Panc1 (cell line): ENCODE results near the gene NEUROD1. TPM values are rescaled to one million over a fixed set of nuclear protein-coding genes. Genes with fewer than 3 reads are reported as not detected.

Source experiments
- ATAC-seq: fragments of 200-7000 bp; cut with Tn5 transposase; 2 replicates; pipeline ENCODE4 v1.9.1; 2020; ENCODE audit warnings: mild to moderate bottlenecking, moderate library complexity
- Bru-seq: library from RNA; stranded (reverse); fragments of 400-500 nt; gene quantifications from one replicate; lab custom pipeline; 2021; lab: Mats Ljungman, UMichigan
- BruChase-seq, 2 experiments: library from RNA; stranded (reverse); fragments of 400-500 nt; gene quantifications; one replicate each; lab custom pipeline; 2021; lab: Mats Ljungman, UMichigan
- BruUV-seq: library from RNA; stranded (reverse); fragments of 400-500 nt; replicated peaks from 2 replicates; lab custom pipeline; 2021; lab: Mats Ljungman, UMichigan
- CTCF ChIA-PET: fragments of 300-600 bp; sonication (Branson Sonifier 250); formaldehyde crosslinking; loops from one replicate; lab custom pipeline; 2022; ENCODE audit warnings: antibody characterized with exemption; lab: Charles Lee
- POLR2A ChIA-PET: fragments of 300-600 bp; sonication (Branson Sonifier 250); formaldehyde crosslinking; loops from one replicate; lab custom pipeline; 2022; ENCODE audit warnings: antibody characterized with exemption; lab: Charles Lee
- DNase-seq: peaks from one replicate; pipeline ENCODE4 v3.0.0-alpha.2; 2010; ENCODE audit warnings: low read depth, low spot score
- H3K27ac ChIP-seq: 2 replicates; pipeline ENCODE4 v1.5.1; 2011; ENCODE audit warnings: mild to moderate bottlenecking, low read length, inconsistent platforms
- H3K27me3 ChIP-seq: fragments of 200-500 bp; sonication (Bioruptor generic); 2 replicates; pipeline ENCODE4 v1.6.0; 2014; ENCODE audit warnings: low read length, inconsistent platforms; ENCODE audit not compliant: control insufficient read depth, insufficient read depth
- H3K36me3 ChIP-seq: fragments of 200-500 bp; sonication (Bioruptor generic); 2 replicates; pipeline ENCODE4 v1.5.1; 2014; ENCODE audit warnings: inconsistent platforms, mild to moderate bottlenecking, low read length, moderate library complexity; ENCODE audit not compliant: control insufficient read depth, insufficient read depth
- H3K4me1 ChIP-seq: 2 replicates; pipeline ENCODE4 v1.5.1; 2011; ENCODE audit warnings: inconsistent platforms, mild to moderate bottlenecking, low read length, moderate library complexity; ENCODE audit not compliant: control insufficient read depth, insufficient read depth
- H3K4me3 ChIP-seq, 2 experiments: 2 replicates each; pipeline ENCODE4 v1.5.1; 2011 to 2012; ENCODE audit warnings: low read depth in 2 of 2, low read length in 2 of 2, mild to moderate bottlenecking in 2 of 2, inconsistent platforms in 1 of 2, moderate library complexity in 1 of 2
- H3K9me3 ChIP-seq: fragments of 200-500 bp; sonication (Bioruptor generic); 2 replicates; pipeline ENCODE4 v1.5.1; 2014; ENCODE audit warnings: low read depth, mild to moderate bottlenecking, inconsistent platforms, low read length, moderate library complexity; ENCODE audit not compliant: control insufficient read depth, insufficient read depth
- POLR2AphosphoS5 ChIP-seq: IDR thresholded peaks from 2 replicates; pipeline ENCODE4 v1.6.1; 2012; ENCODE audit warnings: mild to moderate bottlenecking, low read depth, low read length, moderate library complexity
- SIN3A ChIP-seq: IDR thresholded peaks from 2 replicates; pipeline ENCODE4 v1.6.1; 2012; ENCODE audit warnings: low read depth, mild to moderate bottlenecking, low read length, moderate library complexity, borderline replicate concordance; ENCODE audit not compliant: insufficient read depth
- TCF7L2 ChIP-seq: IDR thresholded peaks from 2 replicates; pipeline ENCODE4 v1.6.1; 2011; ENCODE audit warnings: mild to moderate bottlenecking, low read depth, low read length, inconsistent platforms
- in situ Hi-C: cut with HindIII; loops from 2 replicates; pipeline ENCODE4 v1.10.0; 2016; ENCODE audit warnings: low sequenced_read_pairs, low pct_unique_long_range_greater_than_20kb
- intact Hi-C: fragments of 100-400 bp; cut with micrococcal nuclease; formaldehyde crosslinking; loops from one replicate; pipeline ENCODE4 v1.10.0; 2022; ENCODE audit not compliant: unreplicated experiment
- long read RNA-seq: library from polyadenylated mRNA; unstranded; transcript quantifications from one replicate; pipeline ENCODE4 v2.0.0, GENCODE V29; 2021; ENCODE audit not compliant: unreplicated experiment
- polyA plus RNA-seq: library from polyadenylated mRNA; unstranded; fragments of >200 nt; gene quantifications from one replicate; pipeline ENCODE4 v1.2.1, GENCODE V29; 2012; ENCODE audit warnings: missing spikeins; ENCODE audit not compliant: insufficient read length
- total RNA-seq: library from RNA; stranded (reverse); gene quantifications from one replicate; pipeline ENCODE4 v1.2.1, GENCODE V29; 2021; ENCODE audit not compliant: unreplicated experiment
- TF ChIP-seq, protein P1 (sequence below), 2 experiments: IDR thresholded peaks; 2 replicates each; pipeline ENCODE4 v1.6.1; 2011 to 2012; ENCODE audit warnings: low read depth in 2 of 2, control low read depth in 1 of 2, low read length in 1 of 2, mild to moderate bottlenecking in 1 of 2, moderate library complexity in 1 of 2; ENCODE audit not compliant: insufficient read depth in 1 of 2
- TF ChIP-seq, protein P2 (sequence below): fragments of 450-650 bp; IDR thresholded peaks from 2 replicates; pipeline ENCODE4 v1.5.1; 2017; ENCODE audit warnings: mild to moderate bottlenecking

Gene NEUROD1
- total RNA-seq: not detected
- not detected for polyA plus RNA-seq
- not detected for Bru-seq, nascent RNA
- BruChase-seq, experiment 1, labeled RNA remaining after a 2-hour chase: not detected
- percentile 13 among the genes with signal in this experiment for BruChase-seq, experiment 2, labeled RNA remaining after a 6-hour chase
- long read RNA-seq: 0 reads

GRCh38 chr2:181680055-181680936, at the start of gene NEUROD1:
Gene NEUROD1 (minus strand): TSS chr2:181680517. CDS start chr2:181678860, 1,657 bp downstream.
- Histone ChIP-seq H3K36me3 (no peaks in the 10 kb centered on the region), H3K9me3 (no peaks in the 10 kb centered on the region), H3K4me1 (no peaks in the 10 kb centered on the region), H3K4me3 (peak within 1 kb of the TSS in 1 of 2 experiments; percentile 39; a peak in 3 of 4 replicates), H3K27me3 (peaks cover 17% of the 10 kb centered on the region), H3K27ac (no peak within 1 kb of the TSS)
- no peak for DNase-seq
- ChIA-PET POLR2A (no interaction called here), CTCF (no interaction called here)
- TF ChIP-seq, protein P1, sequence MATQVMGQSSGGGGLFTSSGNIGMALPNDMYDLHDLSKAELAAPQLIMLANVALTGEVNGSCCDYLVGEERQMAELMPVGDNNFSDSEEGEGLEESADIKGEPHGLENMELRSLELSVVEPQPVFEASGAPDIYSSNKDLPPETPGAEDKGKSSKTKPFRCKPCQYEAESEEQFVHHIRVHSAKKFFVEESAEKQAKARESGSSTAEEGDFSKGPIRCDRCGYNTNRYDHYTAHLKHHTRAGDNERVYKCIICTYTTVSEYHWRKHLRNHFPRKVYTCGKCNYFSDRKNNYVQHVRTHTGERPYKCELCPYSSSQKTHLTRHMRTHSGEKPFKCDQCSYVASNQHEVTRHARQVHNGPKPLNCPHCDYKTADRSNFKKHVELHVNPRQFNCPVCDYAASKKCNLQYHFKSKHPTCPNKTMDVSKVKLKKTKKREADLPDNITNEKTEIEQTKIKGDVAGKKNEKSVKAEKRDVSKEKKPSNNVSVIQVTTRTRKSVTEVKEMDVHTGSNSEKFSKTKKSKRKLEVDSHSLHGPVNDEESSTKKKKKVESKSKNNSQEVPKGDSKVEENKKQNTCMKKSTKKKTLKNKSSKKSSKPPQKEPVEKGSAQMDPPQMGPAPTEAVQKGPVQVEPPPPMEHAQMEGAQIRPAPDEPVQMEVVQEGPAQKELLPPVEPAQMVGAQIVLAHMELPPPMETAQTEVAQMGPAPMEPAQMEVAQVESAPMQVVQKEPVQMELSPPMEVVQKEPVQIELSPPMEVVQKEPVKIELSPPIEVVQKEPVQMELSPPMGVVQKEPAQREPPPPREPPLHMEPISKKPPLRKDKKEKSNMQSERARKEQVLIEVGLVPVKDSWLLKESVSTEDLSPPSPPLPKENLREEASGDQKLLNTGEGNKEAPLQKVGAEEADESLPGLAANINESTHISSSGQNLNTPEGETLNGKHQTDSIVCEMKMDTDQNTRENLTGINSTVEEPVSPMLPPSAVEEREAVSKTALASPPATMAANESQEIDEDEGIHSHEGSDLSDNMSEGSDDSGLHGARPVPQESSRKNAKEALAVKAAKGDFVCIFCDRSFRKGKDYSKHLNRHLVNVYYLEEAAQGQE (IDR thresholded peaks at IDR 0.05; ENCODE audit: insufficient read depth in 1 of 2, low read depth in 2 of 2, low read length in 1 of 2): no peak
- intact Hi-C loops (no loop called here), in situ Hi-C loops (no loop called here)
- ATAC-seq: no peak
- BruUV-seq: no TSS peak

DNA sequence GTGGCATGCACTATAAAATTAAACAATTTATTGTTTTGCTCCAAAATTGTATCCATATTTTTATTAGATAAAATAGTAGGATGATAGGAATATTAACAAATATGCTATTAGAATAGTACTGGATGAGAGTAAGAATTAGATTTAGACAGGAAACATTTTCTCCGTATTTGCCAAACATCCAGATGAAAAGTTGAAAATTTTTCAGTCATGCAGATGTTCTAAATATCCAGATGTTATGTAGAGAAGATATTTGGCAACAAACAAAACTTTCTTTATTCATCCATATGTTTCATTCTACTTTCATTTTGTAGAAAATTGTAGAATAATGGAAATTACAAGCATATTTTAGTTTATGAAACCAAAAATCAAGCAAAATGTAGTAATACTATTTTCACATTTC, 45.2 kb upstream of the NEUROD1 start:
- CTCF ChIA-PET: no interaction called here
- in situ Hi-C loops: no loop called here
- Histone ChIP-seq H3K4me1 (no peaks in the 10 kb centered on the region), H3K4me3 (no peak overlapping the region), H3K27me3 (no peaks in the 10 kb centered on the region), H3K9me3 (no peaks in the 10 kb centered on the region; the same call in 1 of the 2 replicates), H3K27ac (no peak overlapping the region), H3K36me3 (no peaks in the 10 kb centered on the region)
- TF ChIP-seq POLR2AphosphoS5 (no peak), TCF7L2 (no peak), SIN3A (no peak)
- TF ChIP-seq, protein P2, sequence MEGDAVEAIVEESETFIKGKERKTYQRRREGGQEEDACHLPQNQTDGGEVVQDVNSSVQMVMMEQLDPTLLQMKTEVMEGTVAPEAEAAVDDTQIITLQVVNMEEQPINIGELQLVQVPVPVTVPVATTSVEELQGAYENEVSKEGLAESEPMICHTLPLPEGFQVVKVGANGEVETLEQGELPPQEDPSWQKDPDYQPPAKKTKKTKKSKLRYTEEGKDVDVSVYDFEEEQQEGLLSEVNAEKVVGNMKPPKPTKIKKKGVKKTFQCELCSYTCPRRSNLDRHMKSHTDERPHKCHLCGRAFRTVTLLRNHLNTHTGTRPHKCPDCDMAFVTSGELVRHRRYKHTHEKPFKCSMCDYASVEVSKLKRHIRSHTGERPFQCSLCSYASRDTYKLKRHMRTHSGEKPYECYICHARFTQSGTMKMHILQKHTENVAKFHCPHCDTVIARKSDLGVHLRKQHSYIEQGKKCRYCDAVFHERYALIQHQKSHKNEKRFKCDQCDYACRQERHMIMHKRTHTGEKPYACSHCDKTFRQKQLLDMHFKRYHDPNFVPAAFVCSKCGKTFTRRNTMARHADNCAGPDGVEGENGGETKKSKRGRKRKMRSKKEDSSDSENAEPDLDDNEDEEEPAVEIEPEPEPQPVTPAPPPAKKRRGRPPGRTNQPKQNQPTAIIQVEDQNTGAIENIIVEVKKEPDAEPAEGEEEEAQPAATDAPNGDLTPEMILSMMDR: no peak
- TF ChIP-seq, protein P1 (IDR thresholded peaks at IDR 0.05; ENCODE audit: insufficient read depth in 1 of 2, low read depth in 2 of 2, low read length in 1 of 2): no peak
- ATAC-seq (no peak), DNase-seq (no peak)
- POLR2A ChIA-PET: no interaction called here
- BruUV-seq: no TSS peak
- intact Hi-C loops: no loop called here
